ENCODE data around the gene TBC1D22B.

TBC1D22B gene

DNA sequence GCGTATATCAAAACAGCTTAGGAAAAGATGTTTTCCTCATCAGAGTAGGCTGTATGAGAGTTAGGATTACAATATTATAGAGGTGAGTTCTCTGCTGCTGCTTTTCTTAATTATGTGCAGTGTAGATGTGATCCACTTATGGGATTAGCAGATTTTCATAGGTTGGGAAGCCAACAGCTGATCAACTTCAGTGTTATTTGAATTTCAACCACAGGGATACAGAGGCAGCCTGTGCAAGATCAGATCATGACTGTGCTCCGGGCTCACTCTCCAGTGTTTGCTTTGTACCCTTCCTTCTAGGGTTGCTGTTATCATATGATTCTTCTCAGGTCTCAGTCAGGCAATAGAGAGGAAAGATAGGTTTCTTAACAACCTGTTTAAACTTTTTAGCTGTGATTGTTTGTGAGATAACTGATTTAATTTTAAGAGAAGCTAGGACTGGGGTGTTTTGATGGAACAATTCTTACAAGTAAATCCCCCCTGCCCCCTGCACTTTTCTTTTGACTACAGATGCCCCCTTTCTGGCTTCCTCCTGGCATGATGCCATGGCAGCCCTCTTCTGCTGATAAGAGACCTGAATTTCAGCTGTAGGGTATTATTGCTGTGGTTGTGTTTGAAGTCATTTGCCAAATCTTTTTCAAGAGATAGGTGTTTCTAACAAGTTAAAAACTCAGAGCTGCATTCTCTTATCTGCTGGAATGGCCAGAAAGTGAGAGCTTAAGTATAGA, 104.7 kb downstream of the TBC1D22B start:
- Histone ChIP-seq H3K9me3 (ENCODE audit: control insufficient read depth, low read length) (no peaks in the 10 kb centered on the region), H3K36me3 (ENCODE audit: control insufficient read depth, insufficient read depth, low read length) (no peaks in the 10 kb centered on the region), H3K9ac (ENCODE audit: low read length) (no peak overlapping the region), H3K4me3 (ENCODE audit: low read length) (no peak overlapping the region), H3K27me3 (ENCODE audit: control insufficient read depth, insufficient read depth, low read length) (no peaks in the 10 kb centered on the region), H3K4me1 (ENCODE audit: control insufficient read depth, insufficient read depth, low read length) (peaks cover 12% of the 10 kb centered on the region)

DNA sequence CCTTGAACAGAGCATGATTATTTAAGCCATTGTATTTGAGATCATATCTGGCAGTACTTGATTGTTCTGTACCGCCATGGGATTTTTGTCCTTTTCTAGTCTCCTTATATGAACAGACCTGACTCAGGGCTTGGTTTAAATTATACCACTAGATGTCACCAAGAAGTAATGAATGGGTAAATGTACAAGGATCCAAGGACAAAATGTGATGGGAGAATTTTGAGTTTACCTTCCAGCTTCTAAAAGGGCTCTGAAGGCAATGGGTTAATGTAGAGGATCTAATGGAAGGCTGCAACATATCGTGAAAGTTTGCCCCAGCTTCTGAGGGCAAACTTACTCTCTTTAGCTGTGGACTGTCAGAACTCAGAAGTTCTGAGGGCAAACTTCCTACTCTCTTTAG, 108.2 kb downstream of the TBC1D22B start:
- H3K27me3 ChIP-seq (ENCODE audit: control insufficient read depth, insufficient read depth, low read length): no peaks in the 10 kb centered on the region
- peaks cover 17% of the 10 kb centered on the region for H3K4me1 ChIP-seq (ENCODE audit: control insufficient read depth, insufficient read depth, low read length)
- H3K4me3 ChIP-seq (ENCODE audit: low read length): no peak overlapping the region
- no peak overlapping the region for H3K9ac ChIP-seq (ENCODE audit: low read length)
- H3K36me3 ChIP-seq (ENCODE audit: control insufficient read depth, insufficient read depth, low read length): no peaks in the 10 kb centered on the region
- H3K9me3 ChIP-seq (ENCODE audit: control insufficient read depth, low read length): no peaks in the 10 kb centered on the region

GRCh38 chr6:37366910-37367309, 109.3 kb downstream of the TBC1D22B start:
- H3K27me3 ChIP-seq (ENCODE audit: control insufficient read depth, insufficient read depth, low read length): no peaks in the 10 kb centered on the region
- H3K4me1 ChIP-seq (ENCODE audit: control insufficient read depth, insufficient read depth, low read length): peaks cover 17% of the 10 kb centered on the region
- no peak overlapping the region for H3K9ac ChIP-seq (ENCODE audit: low read length)
- H3K36me3 ChIP-seq (ENCODE audit: control insufficient read depth, insufficient read depth, low read length): no peaks in the 10 kb centered on the region
- H3K4me3 ChIP-seq (ENCODE audit: low read length): no peak overlapping the region
- H3K9me3 ChIP-seq (ENCODE audit: control insufficient read depth, low read length): no peaks in the 10 kb centered on the region

- Histone ChIP-seq H3K4me3 (ENCODE audit: low read length) (no peak overlapping the region), H3K9ac (ENCODE audit: low read length) (no peak overlapping the region), H3K36me3 (ENCODE audit: control insufficient read depth, insufficient read depth, low read length) (no peaks in the 10 kb centered on the region), H3K27me3 (ENCODE audit: control insufficient read depth, insufficient read depth, low read length) (no peaks in the 10 kb centered on the region), H3K9me3 (ENCODE audit: control insufficient read depth, low read length) (no peaks in the 10 kb centered on the region), H3K4me1 (ENCODE audit: control insufficient read depth, insufficient read depth, low read length) (peaks cover 17% of the 10 kb centered on the region)
Measured at GRCh38 chr6:37368961-37369320, 111.4 kb downstream of the TBC1D22B start.

DNA sequence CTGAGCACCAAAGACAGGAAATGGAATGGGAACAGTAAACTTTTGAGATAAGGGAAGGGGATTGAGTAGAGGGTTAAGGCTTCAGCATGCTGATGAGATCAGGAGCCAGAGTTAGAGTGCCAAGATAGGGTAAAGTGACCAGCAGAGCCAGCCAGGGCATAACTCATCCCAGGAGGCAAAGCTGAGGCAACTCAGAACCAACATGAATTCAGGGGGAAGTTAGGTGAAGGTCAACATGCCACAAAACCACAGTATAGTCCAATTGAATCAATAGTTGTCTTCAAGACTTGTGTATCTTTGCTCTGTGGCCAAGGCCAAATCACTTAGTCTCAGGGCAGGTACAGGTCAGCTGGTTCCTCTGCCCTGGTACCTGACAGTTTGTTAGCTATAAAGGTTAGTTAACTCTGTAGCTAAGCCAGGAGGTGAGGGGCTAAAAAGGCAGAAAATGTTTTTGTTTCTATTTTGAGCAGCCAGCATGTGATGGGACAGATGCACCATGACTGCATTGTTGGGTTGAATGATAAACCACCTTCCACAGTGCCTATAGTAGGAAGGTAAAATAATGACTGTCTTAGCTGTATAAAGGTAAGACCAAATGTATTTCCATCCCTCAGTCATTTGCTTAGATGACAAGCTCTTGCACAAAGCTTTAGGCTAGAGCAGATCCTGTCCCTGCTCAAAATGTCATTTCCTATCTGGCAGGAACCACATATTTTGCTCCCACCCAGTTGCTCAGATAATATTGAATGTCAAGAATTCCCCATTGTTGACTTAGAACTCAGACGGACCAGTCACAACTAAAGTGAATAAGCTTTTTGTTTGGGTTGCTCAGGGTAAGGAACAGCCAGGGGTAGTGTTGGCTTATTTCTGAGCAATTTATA, 112.0 kb downstream of the TBC1D22B start:
- Histone ChIP-seq H3K9me3 (ENCODE audit: control insufficient read depth, low read length) (no peaks in the 10 kb centered on the region), H3K36me3 (ENCODE audit: control insufficient read depth, insufficient read depth, low read length) (no peaks in the 10 kb centered on the region), H3K9ac (ENCODE audit: low read length) (no peak overlapping the region), H3K27me3 (ENCODE audit: control insufficient read depth, insufficient read depth, low read length) (no peaks in the 10 kb centered on the region), H3K4me1 (ENCODE audit: control insufficient read depth, insufficient read depth, low read length) (peaks cover 17% of the 10 kb centered on the region), H3K4me3 (ENCODE audit: low read length) (no peak overlapping the region)

- Histone ChIP-seq H3K4me3 (ENCODE audit: low read length) (no peak overlapping the region), H3K4me1 (ENCODE audit: control insufficient read depth, insufficient read depth, low read length) (peaks cover 12% of the 10 kb centered on the region), H3K9ac (ENCODE audit: low read length) (no peak overlapping the region), H3K36me3 (ENCODE audit: control insufficient read depth, insufficient read depth, low read length) (no peaks in the 10 kb centered on the region), H3K27me3 (ENCODE audit: control insufficient read depth, insufficient read depth, low read length) (no peaks in the 10 kb centered on the region), H3K9me3 (ENCODE audit: control insufficient read depth, low read length) (no peaks in the 10 kb centered on the region)
Measured at GRCh38 chr6:37371154-37372083, 113.8 kb downstream of the TBC1D22B start.

DNA sequence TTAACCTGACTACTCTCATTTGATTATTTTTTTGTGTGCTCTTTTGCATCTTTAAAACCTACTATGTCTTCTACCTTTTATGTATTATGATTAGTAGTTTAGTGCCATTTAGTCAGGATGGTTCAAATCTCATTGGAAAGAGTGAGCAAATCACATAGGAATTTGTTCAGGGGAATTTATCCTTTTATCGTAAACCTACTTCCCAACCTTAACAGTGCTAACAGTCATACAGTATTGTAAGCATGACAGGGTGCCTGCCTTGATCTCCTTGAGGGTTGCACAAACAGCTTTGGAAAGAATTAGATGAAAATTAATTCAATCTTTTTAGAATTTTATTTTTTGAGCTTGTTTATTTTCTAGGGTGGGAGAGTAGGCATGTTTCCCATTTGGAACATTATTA, 114.5 kb downstream of the TBC1D22B start:
- Histone ChIP-seq H3K9me3 (ENCODE audit: control insufficient read depth, low read length) (no peaks in the 10 kb centered on the region), H3K27me3 (ENCODE audit: control insufficient read depth, insufficient read depth, low read length) (no peaks in the 10 kb centered on the region), H3K4me3 (ENCODE audit: low read length) (no peak overlapping the region), H3K9ac (ENCODE audit: low read length) (no peak overlapping the region), H3K36me3 (ENCODE audit: control insufficient read depth, insufficient read depth, low read length) (no peaks in the 10 kb centered on the region), H3K4me1 (ENCODE audit: control insufficient read depth, insufficient read depth, low read length) (peaks cover 5% of the 10 kb centered on the region)

DNA sequence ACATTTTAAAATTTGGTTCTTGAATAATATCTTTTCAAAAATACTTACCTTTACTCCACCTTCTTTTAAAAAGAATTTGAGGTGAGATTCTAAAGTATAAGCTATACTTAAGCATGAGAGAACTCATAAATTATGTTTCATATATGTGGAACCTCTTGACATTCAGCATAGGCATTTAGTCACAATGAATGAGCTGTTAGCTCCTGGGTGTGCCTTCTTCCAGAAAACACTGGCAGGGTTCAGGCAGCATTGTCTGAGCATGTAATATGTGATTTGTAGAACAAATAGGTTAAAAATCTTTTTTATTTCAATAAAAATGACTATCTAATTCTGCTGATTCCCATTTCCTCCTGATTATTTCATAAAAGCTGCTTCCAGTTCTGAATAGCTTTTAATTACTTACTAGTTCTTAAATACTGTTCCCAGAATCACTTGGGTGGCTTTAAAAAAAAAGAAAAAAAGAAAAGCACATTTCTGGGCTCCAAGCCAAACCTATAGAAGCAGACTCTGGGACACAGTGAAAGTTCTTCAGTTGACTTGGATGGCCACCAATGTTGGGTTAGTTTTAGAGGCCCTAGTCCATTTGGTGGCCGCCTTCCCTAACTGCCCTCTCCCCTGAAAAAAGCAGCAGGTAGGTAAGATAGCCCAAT, 116.4 kb downstream of the TBC1D22B start:
- Histone ChIP-seq H3K9me3 (ENCODE audit: control insufficient read depth, low read length) (no peaks in the 10 kb centered on the region), H3K9ac (ENCODE audit: low read length) (no peak overlapping the region), H3K36me3 (ENCODE audit: control insufficient read depth, insufficient read depth, low read length) (no peaks in the 10 kb centered on the region), H3K4me1 (ENCODE audit: control insufficient read depth, insufficient read depth, low read length) (peaks cover 5% of the 10 kb centered on the region), H3K4me3 (ENCODE audit: low read length) (no peak overlapping the region), H3K27me3 (ENCODE audit: control insufficient read depth, insufficient read depth, low read length) (no peaks in the 10 kb centered on the region)

DNA sequence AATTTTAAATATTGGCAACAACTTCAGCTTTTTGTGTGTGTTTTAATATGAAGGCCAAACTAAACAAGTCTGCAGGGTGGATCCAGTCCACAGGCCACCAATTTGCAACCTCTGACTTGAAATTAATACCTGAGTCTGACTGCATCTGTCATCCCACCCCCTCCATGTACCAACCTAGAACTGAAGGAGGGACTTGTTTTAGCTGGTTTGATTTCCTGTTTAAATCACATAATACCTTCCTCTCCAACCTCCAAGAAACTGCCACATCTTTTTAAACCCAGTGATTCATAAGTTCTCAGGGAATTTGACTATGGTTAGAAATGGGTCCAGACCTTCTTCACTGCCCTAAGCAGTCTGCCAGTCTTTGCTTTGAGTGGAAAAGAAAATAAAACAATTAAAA, 117.8 kb downstream of the TBC1D22B start:
- H3K4me1 ChIP-seq (ENCODE audit: control insufficient read depth, insufficient read depth, low read length): no peaks in the 10 kb centered on the region
- no peak overlapping the region for H3K9ac ChIP-seq (ENCODE audit: low read length)
- no peaks in the 10 kb centered on the region for H3K9me3 ChIP-seq (ENCODE audit: control insufficient read depth, low read length)
- H3K4me3 ChIP-seq (ENCODE audit: low read length): no peak overlapping the region
- no peaks in the 10 kb centered on the region for H3K36me3 ChIP-seq (ENCODE audit: control insufficient read depth, insufficient read depth, low read length)
- no peaks in the 10 kb centered on the region for H3K27me3 ChIP-seq (ENCODE audit: control insufficient read depth, insufficient read depth, low read length)

- no peaks in the 10 kb centered on the region for H3K4me1 ChIP-seq (ENCODE audit: control insufficient read depth, insufficient read depth, low read length)
- no peaks in the 10 kb centered on the region for H3K27me3 ChIP-seq (ENCODE audit: control insufficient read depth, insufficient read depth, low read length)
- no peaks in the 10 kb centered on the region for H3K36me3 ChIP-seq (ENCODE audit: control insufficient read depth, insufficient read depth, low read length)
- no peak overlapping the region for H3K9ac ChIP-seq (ENCODE audit: low read length)
- H3K4me3 ChIP-seq (ENCODE audit: low read length): no peak overlapping the region
- H3K9me3 ChIP-seq (ENCODE audit: control insufficient read depth, low read length): no peaks in the 10 kb centered on the region
Measured at GRCh38 chr6:37376078-37376743, 118.6 kb downstream of the TBC1D22B start.

- Histone ChIP-seq H3K36me3 (ENCODE audit: control insufficient read depth, insufficient read depth, low read length) (no peaks in the 10 kb centered on the region), H3K4me1 (ENCODE audit: control insufficient read depth, insufficient read depth, low read length) (no peaks in the 10 kb centered on the region), H3K27me3 (ENCODE audit: control insufficient read depth, insufficient read depth, low read length) (no peaks in the 10 kb centered on the region), H3K9ac (ENCODE audit: low read length) (no peak overlapping the region), H3K4me3 (ENCODE audit: low read length) (no peak overlapping the region), H3K9me3 (ENCODE audit: control insufficient read depth, low read length) (no peaks in the 10 kb centered on the region)
Measured at GRCh38 chr6:37381579-37381978, 124.0 kb downstream of the TBC1D22B start.

Data from mucosa of stomach (tissue), 1 donor.